Vagina (tissue), 2 donors: Measurements from ENCODE around the gene NOC4L. TPM values are rescaled to one million over a fixed set of nuclear protein-coding genes. Genes with fewer than 3 reads are reported as not detected.

Experiments used
- DNase-seq, 2 donors: peaks; one replicate each; pipeline ENCODE4 v3.0.0-alpha.2; 2017; ENCODE audit errors: extremely low spot score in 2 of 2
- H3K27ac ChIP-seq: fragments of 200-600 bp; sonication (generic); one replicate; pipeline ENCODE4 v1.5.1; 2019
- H3K27me3 ChIP-seq: fragments of 200-600 bp; sonication (generic); one replicate; pipeline ENCODE4 v1.5.1; 2019
- H3K36me3 ChIP-seq, 2 donors: fragments of 200-600 bp; sonication (generic); one replicate each; pipeline ENCODE4 v1.5.1; 2017 to 2019
- H3K4me1 ChIP-seq: fragments of 200-600 bp; sonication (generic); one replicate; pipeline ENCODE4 v1.5.1; 2019
- H3K4me3 ChIP-seq, 2 donors: fragments of 200-600 bp; sonication (generic); 1 replicate in 1 of 2; 2 replicates in 1 of 2; pipeline ENCODE4 v1.5.1; 2016 to 2019
- H3K9me3 ChIP-seq: fragments of 200-600 bp; sonication (generic); one replicate; pipeline ENCODE4 v1.5.1; 2019
- POLR2A ChIP-seq, 2 donors: fragments of 450-650 bp; IDR thresholded peaks; one replicate each; pipeline ENCODE4 v1.6.1; 2017; ENCODE audit warnings: antibody characterized with exemption in 2 of 2, mild to moderate bottlenecking in 2 of 2, moderate library complexity in 2 of 2
- POLR2AphosphoS5 ChIP-seq, 2 donors: sonication (generic); formaldehyde crosslinking; IDR thresholded peaks; one replicate each; pipeline ENCODE4 v1.9.0; 2017; ENCODE audit warnings: antibody characterized with exemption in 2 of 2, mild to moderate bottlenecking in 2 of 2, low read depth in 1 of 2; ENCODE audit not compliant: insufficient read depth in 1 of 2
- intact Hi-C: fragments of 100-400 bp; cut with DNase I; formaldehyde crosslinking; loops from one replicate; pipeline ENCODE4 v1.15.1; 2023
- total RNA-seq: library from RNA; depleted of rRNA; stranded (reverse); fragments of >200 nt; gene quantifications from one replicate; pipeline ENCODE4 v1.2.3, GENCODE V29; 2016
- TF ChIP-seq, protein P1 (sequence below), 3 experiments: fragments of 450-650 bp in 2 of 3; fragments of 200-600 bp in 1 of 3; sonication (generic) in 1 of 3; IDR thresholded peaks; one replicate each; pipeline ENCODE4 v1.5.1; 2017 to 2019; ENCODE audit warnings: antibody characterized with exemption in 3 of 3, mild to moderate bottlenecking in 2 of 3, moderate library complexity in 2 of 3

NOC4L gene
- total RNA-seq, 1 donor from 2014 or later: 13.0 TPM

DNA sequence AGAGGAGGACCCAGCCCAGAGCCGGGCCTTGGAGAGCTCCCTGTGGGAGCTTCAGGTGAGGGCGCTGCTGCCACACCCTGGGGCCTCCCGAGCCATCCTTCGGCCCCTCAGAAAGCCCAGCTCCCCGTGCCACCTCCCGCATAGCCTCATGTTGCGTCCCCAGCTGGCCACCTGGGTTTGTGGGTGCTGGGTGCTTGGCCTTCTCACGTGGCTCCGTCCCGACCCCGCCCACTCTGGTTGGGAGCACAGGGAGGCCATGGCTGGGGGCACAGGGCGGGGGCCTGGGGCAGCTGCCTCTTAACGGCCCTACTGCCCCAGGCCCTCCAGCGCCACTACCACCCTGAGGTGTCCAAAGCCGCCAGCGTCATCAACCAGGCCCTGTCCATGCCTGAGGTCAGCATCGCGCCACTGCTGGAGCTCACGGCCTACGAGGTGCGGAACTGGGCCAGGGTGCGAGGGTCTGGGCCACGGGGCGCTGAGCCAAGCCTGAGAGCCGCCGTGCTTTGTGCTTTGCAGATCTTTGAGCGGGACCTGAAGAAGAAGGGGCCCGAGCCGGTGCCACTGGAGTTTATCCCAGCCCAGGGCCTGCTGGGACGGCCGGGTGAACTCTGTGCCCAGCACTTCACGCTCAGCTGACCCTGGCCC, 7.6 kb downstream of the NOC4L start:
- DNase-seq: no peak
- peaks cover 6% of the 10 kb centered on the region for H3K4me1 ChIP-seq
- H3K36me3 ChIP-seq: peaks cover 0 to 19% of the 10 kb centered on the region in 2 donors
- H3K4me3 ChIP-seq: no peak overlapping the region
- no peaks in the 10 kb centered on the region for H3K9me3 ChIP-seq
- intact Hi-C loops: loop anchor here (10.0 kb wide), 1 partner anchor 463 kb away; the partner anchor contains the start of genes LRCOL1 and P2RX2
- TF ChIP-seq, protein P1, sequence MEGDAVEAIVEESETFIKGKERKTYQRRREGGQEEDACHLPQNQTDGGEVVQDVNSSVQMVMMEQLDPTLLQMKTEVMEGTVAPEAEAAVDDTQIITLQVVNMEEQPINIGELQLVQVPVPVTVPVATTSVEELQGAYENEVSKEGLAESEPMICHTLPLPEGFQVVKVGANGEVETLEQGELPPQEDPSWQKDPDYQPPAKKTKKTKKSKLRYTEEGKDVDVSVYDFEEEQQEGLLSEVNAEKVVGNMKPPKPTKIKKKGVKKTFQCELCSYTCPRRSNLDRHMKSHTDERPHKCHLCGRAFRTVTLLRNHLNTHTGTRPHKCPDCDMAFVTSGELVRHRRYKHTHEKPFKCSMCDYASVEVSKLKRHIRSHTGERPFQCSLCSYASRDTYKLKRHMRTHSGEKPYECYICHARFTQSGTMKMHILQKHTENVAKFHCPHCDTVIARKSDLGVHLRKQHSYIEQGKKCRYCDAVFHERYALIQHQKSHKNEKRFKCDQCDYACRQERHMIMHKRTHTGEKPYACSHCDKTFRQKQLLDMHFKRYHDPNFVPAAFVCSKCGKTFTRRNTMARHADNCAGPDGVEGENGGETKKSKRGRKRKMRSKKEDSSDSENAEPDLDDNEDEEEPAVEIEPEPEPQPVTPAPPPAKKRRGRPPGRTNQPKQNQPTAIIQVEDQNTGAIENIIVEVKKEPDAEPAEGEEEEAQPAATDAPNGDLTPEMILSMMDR (IDR thresholded peaks at IDR 0.05): no peak
- TF ChIP-seq POLR2A (IDR thresholded peaks at IDR 0.05) (no peak), POLR2AphosphoS5 (IDR thresholded peaks at IDR 0.05; ENCODE audit: insufficient read depth in 1 of 2, low read depth in 1 of 2) (no peak)
- no peaks in the 10 kb centered on the region for H3K27me3 ChIP-seq
- H3K27ac ChIP-seq: no peak overlapping the region

DNA sequence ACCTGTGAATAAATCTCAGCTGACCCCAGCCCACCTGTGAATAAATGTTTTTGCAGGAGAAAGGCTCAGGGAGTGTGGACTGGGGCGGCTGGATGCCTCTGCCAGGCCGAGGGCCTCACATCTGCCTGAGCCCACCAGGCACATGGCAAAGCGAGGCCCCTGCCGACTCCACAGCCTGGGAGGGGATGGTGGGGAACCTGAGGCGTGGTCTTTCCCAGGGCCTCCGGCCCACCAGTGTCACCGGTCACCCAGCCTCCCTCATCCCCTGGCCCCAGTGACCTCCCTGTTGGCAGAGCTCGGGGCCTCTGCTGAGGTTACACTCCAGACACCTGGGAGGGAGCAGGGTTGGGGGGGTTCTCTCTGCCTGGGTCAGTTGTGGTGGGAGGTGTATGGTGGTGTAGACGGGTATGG, 8.2 kb downstream of the NOC4L start:
- Histone ChIP-seq H3K4me1 (peaks cover 6% of the 10 kb centered on the region), H3K27me3 (no peaks in the 10 kb centered on the region), H3K9me3 (no peaks in the 10 kb centered on the region), H3K36me3 (peaks cover 0 to 19% of the 10 kb centered on the region in 2 donors), H3K27ac (no peak overlapping the region), H3K4me3 (no peak overlapping the region)
- no peak for DNase-seq
- intact Hi-C loops: loop anchor here (10.0 kb wide), 1 partner anchor 462 kb away; the partner anchor contains the start of genes LRCOL1 and P2RX2
- TF ChIP-seq POLR2A (IDR thresholded peaks at IDR 0.05): no peak
- TF ChIP-seq, protein P1 (IDR thresholded peaks at IDR 0.05): no peak
- no peak for TF ChIP-seq POLR2AphosphoS5 (IDR thresholded peaks at IDR 0.05; ENCODE audit: insufficient read depth in 1 of 2, low read depth in 1 of 2)

DNA sequence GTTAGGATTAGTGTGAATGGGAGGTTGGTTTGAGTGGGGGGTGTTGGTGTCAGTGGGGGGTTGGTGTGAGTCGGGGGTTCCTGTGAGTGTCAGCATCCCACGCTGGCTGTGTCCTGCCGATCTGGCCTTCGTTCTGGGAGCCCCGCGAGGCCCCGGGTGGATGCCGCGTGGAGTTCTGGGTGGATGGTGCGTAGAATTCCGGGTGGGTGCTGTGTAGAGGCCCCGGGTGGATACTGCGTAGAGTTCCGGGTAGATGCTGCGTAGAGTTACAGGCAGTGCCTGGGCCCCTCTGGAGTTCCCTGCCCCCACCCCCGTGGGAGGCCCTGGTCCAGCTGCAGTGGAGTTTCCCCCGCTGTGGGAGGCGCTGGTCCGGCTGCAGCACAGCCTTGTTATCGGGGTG, 8.7 kb downstream of the NOC4L start:
- peaks cover 0 to 19% of the 10 kb centered on the region in 2 donors for H3K36me3 ChIP-seq
- H3K4me3 ChIP-seq: no peak overlapping the region
- H3K27me3 ChIP-seq: no peaks in the 10 kb centered on the region
- no peaks in the 10 kb centered on the region for H3K9me3 ChIP-seq
- intact Hi-C loops: loop anchor here (10.0 kb wide), 1 partner anchor 462 kb away; the partner anchor contains the start of genes LRCOL1 and P2RX2
- no peak overlapping the region for H3K27ac ChIP-seq
- DNase-seq: no peak
- peaks cover 6% of the 10 kb centered on the region for H3K4me1 ChIP-seq
- TF ChIP-seq, protein P1 (IDR thresholded peaks at IDR 0.05): no peak
- TF ChIP-seq POLR2A (IDR thresholded peaks at IDR 0.05): no peak
- TF ChIP-seq POLR2AphosphoS5 (IDR thresholded peaks at IDR 0.05; ENCODE audit: insufficient read depth in 1 of 2, low read depth in 1 of 2): no peak

DNA sequence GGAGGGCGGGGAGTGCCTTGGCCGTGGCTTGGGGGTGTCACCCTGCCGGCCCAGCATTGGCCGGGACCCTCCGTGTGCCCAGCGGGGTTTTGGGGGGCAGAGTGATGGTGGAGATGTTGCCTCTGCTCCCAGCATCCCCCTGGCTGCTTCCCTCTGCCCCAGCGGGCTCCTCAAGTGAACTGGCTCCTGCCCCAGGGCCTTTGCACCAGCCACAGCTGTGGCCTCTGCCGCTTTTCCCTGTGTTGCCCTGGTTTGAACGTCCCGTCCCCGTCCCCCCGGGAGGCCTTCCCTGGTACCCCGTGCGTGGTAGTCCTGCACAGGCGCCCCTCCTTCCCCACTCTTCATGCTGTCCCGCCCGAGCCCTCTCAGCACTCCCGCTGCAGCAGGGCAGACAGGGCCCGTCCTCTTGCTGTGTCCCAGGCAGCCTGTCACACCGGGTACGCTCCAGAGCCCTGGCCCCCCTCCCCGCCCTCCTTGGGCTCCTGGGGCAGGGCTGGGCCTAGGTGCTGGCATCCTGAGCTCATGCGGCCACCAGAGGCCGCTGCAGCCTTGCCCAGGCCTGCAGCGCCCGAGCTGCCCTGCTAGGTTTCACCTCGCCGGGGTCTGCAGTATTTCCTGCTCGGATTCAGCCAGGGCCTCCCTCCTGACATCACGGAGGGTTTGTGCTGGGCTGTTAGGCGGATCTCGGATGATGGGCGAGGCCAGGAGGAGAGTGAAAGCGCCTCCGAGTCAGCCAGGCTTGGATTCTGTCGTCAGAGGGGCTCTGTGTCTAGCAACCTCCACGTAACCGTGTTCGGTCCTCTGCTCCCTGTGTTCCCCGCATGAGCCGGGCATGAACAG, 9.5 kb downstream of the NOC4L start:
- Histone ChIP-seq H3K27me3 (no peaks in the 10 kb centered on the region), H3K36me3 (peaks cover 0 to 19% of the 10 kb centered on the region in 2 donors), H3K4me3 (peak overlapping the region in 1 of 2 donors; percentile 18), H3K9me3 (no peaks in the 10 kb centered on the region), H3K27ac (no peak overlapping the region), H3K4me1 (peaks cover 6% of the 10 kb centered on the region)
- intact Hi-C loops: loop anchor here (10.0 kb wide), 1 partner anchor 461 kb away; the partner anchor contains the start of genes LRCOL1 and P2RX2
- TF ChIP-seq POLR2AphosphoS5 (IDR thresholded peaks at IDR 0.05; ENCODE audit: insufficient read depth in 1 of 2, low read depth in 1 of 2): no peak
- TF ChIP-seq, protein P1 (IDR thresholded peaks at IDR 0.05): peak; percentile 82 to 92 (median 82)
- no peak for TF ChIP-seq POLR2A (IDR thresholded peaks at IDR 0.05)
- DNase-seq: no peak
